ENCODE measurements around the gene CCDC192.

GRCh38 chr5:127854520-127854919, 151.3 kb downstream of the CCDC192 start:
- TF ChIP-seq CTCF (IDR thresholded peaks at IDR 0.05; ENCODE audit: insufficient read depth, low read length, poor library complexity, severe bottlenecking) (no peak), EZH2phosphoT487 (conservative IDR thresholded peaks at IDR 0.05; ENCODE audit: low read length) (no peak)

All from SU-DHL-6 (cell line).